HG03066 (cell line): ENCODE results near the gene PTK6.

ENCODE experiments used
- ATAC-seq: cut with Tn5 transposase; IDR thresholded peaks from one replicate; pipeline ENCODE4 v1.9.1; 2021; ENCODE audit warnings: low read depth; ENCODE audit not compliant: unreplicated experiment

Gene PTK6

DNA sequence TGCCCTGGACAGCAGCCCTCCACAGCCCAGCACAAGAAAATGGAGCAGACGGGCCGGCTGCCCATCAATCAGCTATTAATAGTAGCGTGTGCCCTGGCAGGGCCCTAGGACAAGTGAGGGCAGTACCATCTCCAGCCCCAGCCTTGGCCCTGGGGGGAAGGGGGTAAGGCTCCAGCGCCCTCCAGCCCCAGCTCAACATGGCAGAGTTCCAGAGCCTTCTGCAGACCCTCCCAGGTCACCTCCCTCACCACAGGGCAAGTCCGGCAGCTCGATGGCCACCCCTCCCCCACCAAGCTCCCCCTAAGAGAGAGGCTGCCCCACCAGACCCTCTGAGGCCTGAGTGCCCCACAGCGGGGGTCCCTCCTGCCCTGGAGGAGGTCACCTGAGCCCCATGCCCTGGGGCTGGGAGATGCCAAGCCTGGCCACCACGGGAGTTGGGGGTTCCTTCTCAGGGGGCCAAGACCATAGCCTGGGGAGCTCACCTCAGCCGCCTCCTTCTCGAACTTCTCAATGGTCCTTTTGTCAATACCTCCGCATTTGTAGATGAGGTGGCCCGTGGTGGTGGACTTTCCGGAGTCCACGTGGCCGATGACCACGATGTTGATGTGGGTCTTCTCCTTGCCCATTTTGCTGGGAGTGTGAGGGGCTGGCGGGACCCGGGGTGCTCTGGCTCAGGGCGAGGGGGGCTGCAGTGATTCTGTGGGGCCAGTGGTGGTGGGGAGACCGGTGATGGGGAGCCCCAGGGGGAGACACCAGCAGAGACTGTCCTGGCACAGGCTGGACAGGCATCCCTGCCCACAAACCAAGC lies 39.8 kb downstream of the PTK6 start:
- no peak for ATAC-seq

DNA sequence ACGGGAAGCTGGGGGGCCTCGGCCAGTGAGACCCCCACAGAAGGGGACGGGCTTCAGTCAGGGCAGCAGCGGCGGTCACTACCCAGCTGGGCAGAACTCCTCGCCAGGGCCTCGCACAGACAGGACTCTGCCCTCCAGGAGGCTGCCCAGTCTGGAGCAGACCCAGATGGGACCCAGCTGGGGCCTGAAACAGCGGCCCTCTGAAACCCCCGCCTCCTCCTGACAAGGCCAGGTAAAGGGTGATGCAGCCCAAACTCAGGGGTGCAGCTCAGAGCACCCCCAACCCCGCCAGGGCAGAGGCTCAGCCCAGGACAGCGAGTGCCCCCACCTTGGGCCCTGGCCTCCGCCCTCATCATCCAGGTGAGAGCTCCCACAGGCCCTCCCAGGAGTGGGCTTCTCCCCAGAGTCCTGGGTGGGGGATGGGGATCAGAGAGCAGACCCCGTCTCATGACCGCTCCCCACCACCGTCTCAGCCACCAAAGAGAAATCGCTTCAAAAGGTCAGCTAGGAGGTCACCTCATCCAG lies 40.5 kb downstream of the PTK6 start:
- ATAC-seq = no peak

DNA sequence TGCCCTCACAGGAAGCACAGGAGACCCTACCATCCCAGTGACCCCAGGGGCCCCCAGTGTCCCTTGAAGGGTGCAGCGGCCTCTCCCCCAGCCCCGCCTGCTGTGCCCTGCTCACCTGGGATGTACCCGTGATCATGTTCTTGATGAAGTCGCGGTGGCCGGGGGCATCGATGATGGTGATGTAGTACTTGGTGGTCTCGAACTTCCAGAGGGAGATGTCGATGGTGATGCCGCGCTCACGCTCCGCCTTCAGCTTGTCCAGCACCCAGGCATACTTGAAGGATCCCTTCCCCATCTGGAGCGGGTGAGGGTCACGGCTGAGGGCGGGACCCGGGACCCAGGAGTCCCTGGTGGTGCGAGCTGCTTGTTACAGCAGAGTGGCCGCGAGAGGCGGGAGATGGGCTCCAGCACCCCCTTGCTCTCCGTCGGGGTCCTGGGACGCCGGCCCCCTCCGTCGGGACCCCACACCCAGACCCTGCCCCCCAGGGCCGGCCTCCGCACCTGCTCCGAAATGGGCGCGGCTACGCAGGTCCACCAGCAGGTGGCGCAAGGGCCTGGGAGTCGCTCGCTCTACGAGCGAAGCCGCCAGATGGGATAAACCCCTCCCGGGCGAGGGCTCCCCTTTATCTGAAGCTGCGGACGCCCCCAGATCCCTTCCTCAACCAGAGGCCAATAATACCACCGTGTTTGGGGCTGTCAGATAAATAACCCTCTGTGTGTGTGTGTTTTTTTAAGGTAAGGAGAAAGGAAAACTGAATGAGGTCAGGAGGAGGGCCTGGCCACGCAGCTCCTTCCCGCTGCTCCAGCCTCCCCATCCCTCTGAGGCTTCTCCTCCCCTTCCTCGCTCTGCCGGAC lies 41.2 kb downstream of the PTK6 start:
- no peak for ATAC-seq

DNA sequence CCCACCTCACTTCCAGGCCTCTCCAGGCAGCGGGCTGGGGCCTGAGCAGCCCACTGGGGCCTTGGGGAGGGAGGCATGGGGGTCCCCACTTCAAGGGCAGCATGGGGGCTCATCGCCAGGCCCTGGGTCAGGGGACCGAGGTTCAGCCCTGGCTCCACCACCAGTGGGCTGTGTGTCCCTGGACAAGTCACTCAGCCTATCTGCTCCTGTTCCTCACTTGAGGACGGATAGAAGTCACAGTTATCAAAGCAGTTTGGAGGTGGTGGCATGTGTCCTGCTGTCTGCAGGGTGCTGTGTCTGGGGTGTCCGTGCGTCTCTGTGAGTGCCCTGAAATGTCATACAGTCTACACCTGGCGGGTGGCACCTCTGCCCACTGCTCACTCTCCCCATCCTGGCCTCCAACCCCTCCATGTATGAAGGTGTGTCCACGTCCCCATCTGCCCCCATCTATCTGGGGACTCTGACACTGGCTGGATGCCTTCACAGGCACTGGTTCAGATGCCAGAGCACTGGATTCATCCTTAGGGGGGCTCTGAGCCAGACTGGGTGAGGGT lies 41.9 kb downstream of the PTK6 start:
- ATAC-seq = no peak

DNA sequence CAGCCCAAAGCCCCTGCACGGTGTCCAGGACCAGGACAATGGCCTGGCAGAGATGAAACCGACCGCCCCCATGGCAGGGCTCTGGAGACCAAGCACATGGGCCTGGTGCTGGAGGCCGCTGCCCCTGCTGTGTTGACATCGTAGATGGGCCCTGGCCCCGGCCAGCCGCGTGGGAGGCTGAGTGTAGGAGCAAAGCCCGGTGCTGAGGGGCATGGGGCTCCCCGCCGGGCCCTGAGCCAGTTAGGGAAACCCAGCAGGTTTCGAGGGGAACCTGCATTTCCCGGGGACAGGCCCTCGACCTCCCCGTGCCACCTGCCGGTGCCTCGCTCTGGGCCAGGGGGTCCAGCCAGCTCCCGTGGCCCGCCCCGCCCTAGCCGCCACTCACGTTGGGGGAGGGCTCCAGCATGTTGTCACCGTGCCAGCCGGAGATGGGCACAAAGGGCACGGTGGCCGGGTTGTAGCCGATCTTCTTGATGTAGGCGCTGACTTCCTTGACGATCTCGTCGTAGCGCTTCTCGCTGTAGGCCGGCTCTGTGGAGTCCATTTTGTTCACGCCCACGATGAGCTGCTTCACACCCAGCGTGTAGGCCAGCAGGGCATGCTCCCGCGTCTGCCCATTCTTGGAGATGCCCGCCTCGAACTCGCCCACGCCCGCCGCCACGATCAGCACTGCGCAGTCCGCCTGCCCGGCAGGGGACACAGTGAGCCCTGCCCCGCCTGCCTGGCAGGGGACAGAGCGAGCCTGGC lies 42.6 kb downstream of the PTK6 start:
- ATAC-seq = no peak

DNA sequence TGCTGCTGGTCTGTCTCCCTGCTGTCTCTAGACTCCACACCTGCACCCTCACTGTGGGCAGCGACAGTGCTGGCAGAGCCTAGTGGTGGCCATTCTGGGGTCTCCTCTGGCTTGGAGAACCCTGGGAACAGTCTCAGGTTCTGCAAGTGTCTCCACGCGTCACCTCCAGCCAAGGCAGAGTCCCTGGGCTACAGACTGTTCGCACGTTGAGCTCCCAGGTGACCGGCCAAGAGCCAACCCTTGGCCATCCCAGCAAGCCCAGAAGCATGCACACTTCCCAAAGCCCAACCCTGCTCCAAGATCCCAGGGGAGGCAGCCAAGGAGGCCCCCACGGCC lies 43.1 kb downstream of the PTK6 start:
- no peak for ATAC-seq

DNA sequence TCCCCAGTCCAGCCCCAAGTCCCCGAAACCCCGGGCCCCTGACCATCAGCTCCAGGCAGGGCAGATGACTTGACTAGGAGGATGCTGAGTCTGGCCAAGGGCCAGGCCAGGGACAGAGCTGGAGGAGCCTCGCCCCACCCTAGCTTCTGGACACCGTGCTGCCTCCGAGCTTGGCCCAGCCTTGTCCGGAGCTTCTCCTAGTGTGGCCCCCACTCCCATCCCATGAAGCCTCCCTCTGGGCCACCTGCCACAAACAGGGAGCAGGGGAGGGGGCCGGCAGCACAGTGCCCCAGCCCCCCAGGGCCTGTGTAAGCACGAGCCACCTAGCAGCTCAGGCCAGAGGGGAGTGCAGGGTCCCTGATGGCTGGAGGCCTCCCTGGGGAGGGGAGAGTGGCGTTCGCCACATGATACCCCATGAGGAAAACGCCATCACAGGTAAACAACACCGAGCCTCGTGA lies 43.6 kb downstream of the PTK6 start:
- ATAC-seq = no peak

DNA sequence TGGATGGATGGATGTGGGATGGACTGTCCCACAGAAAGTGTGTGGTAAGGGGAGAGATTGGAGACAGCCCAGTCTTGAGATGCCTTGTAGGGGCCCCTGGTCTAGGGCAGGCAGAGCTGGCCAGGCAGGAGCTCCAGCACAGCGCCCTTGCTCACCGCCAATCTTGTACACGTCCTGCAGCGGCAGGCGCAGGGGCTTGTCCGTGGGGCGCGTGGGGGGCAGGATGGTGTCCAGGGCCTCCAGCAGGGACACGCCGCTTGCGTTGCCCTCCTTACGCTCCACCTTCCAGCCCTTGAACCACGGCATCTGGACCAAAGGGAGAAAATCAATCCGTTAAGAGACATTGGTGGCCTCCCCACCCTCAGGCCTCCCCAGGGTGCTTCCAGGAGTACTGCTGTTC lies 44.2 kb downstream of the PTK6 start:
- no peak for ATAC-seq

DNA sequence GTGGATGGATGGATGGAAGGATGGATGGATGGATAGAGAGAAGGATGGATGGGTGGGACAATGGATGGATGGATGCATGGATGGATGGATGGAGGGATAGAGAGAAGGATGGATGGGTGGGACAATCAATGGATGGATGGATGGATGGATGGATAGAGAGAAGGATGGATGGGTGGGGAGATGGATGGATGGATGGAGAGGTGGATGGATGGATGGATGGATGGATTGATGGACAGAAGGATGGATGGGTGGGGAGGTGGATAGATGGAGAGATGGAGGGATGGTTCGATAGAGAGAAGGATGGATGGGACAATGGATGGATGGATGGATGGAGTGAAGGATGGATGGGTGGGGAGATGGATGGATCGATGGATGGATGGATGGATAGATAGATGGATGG lies 44.7 kb downstream of the PTK6 start:
- ATAC-seq = no peak

DNA sequence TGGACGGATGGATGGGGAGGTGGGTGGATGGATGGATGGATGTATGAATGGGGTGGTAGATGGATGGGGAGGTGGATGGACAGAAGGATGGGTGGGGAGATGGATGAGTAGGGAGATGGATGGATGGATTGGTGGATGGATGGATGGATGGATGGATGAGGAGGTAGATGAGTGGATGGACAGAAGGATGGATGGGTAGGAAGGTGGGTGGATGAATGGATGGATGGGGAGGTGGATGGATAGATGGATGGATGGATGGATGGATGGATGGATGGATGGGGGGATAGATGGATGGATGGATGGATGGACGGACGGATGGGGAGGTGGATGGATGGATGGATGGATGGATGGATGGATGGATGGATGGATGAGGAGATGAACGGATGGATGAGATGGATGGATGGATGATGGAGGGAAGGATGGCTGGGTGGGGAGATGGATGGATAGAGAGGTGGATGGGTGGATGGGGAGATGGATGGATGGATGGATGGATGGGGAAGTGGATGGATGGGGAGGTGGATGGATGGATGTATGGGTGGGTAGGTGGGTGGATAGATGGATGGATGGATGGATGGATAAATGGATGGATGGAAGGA lies 45.4 kb downstream of the PTK6 start:
- no peak for ATAC-seq

DNA sequence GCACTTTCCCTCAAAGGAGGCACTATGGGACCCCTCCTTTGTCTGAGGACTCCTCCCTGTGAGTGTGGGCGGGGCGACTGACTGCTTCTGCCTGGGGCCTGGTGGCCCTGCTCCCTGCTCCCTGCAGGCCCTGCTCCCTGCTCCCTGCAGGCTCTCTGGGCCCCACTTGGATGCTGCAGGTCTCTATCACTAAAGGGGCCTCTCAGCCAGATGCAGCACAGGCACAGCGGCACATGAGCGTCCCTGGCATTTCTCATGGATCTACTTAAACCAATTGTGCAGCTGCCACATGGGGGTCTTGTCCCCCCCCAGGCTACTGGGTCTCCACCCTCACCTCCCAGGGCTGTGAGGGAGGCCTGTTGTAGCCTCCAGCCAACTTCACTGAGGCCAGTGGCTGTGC lies 46.1 kb downstream of the PTK6 start:
- ATAC-seq = no peak

DNA sequence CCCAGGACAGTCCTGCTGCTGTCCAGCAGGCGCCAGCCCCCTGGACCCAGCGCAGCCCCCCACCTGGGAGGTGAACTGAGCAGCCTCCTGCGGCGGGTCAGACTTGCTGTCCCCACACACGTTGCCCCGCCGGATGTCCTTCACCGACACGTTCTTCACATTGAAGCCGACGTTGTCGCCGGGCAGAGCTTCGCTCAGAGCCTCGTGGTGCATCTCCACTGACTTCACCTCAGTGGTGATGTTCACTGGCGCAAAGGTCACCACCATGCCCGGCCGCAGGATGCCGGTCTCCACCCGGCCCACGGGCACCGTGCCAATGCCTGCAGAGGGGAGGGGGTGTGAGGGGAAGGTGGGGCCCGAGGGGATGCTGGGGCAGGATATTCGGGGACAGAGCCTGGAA lies 46.8 kb downstream of the PTK6 start:
- no peak for ATAC-seq

DNA sequence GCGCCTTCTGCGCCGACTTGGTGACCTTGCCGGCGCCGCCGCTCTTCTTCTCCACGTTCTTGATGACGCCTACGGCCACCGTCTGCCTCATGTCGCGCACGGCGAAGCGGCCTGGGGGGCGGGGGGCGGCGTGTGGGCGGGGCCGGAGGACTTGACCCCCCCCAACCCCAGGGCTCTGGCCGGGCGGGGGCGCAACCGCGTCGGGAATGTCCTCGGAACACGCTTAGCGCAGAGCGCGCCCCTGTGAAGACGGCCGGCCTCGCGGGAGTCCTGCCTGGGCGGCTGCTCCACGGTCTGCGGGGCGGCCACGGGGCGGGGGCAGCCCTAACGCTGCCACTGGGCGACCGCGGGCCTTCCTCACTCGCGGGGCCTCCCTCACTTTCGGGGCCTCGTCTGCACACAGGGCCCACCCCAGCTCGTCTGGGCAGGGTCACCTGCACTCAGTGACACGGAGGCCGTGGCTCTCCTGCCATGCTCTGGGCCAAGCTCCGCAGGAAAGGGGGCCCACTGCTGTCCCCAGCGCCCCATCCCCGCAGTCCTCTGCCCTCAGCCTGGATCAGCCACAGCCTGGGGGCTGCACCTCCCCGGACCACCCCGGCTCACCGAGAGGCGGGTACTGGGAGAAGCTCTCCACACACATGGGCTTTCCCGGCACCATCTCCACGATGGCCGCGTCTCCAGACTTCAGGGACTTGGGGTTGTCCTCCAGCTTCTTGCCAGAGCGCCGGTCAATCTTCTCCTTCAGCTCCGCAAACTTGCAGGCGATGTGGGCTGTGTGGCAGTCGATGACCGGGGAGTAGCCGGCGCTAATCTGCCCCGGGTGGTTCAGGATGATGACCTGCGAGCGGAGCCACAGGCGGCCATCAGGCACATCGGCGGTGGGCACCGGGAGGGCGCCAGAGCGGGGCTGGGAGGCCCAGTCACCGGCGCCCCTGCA lies 48.6 kb downstream of the PTK6 start:
- no peak for ATAC-seq

DNA sequence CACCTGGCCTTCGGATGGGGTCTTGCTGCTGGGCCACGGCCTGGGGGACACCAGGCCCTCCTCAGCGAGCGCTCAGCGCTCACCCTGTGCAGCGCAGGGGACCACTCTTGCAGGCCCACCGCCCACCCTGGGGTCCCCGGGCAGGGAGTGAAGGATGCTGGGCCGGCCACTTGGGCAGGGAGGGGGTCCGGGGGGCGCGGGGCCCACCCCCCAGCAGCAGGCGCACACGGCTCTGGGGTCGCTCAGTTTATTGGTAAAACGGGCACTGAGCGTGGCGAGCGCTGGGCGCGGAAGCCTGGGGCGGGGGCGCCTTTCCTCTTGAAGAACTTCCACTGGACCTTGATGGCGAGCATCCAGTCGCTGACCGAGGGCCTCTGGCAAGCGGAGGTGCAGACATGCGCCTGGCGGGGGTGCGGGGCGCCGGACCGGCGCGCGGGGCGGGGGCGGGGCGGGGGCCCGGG lies 49.4 kb downstream of the PTK6 start:
- ATAC-seq = no peak

DNA sequence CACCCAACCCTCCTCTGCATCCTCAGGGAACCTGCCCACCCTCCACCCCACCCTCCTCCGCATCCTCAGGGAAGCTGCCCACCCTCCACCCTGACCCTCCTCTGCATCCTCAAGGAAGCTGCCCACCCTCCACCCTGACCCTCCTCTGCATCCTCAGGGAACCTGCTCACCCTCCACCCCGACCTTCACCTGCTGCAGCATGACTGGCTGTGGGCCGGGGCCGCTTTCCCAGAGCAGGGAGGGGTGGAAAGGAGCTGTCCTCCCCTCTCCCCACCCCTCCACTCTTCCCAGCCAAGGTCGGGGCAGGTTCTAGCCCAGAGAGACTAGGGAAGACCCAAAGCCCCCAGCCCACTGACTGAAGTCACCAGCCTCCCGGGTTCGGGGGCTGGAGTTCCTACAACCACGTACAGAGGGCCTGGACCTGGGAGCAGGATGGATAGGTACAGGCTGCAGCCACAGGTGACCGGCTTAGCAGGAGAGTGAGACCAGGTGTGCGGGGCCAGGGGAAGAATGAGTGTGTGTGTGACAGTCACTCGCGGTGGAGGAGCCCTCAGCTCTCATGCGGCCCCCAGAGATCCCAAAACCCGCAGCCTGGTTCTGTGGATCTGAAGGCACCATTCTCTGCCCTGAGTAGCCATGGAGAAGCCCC lies 49.9 kb downstream of the PTK6 start:
- no peak for ATAC-seq

DNA sequence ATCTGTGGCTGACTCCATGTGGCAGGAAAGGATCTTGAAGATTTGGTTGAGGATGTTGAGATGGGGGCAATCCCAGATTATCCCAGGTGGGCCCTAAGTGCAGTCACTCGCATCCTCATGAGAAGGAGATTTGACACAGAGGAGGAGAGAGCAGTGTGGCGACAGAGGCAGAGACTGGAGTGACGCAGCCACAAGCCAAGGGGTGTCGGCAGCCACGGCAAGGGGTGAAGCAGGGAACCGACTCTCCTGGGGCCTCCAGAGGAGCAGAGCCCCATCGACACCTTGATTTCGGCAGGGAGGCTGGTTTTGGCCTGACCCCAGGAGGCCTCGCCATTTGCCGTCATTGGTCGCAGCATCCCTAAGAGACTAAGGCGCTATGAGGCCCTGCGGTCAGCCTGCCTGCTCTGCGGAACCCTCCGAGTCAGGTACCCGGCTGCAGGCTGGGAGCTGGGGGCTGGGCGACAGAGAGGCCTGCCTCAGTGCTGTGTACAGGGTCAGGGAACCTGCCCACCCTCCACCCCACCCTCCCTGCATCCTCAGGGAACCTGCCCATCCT lies 50.8 kb downstream of the PTK6 start:
- no peak for ATAC-seq

DNA sequence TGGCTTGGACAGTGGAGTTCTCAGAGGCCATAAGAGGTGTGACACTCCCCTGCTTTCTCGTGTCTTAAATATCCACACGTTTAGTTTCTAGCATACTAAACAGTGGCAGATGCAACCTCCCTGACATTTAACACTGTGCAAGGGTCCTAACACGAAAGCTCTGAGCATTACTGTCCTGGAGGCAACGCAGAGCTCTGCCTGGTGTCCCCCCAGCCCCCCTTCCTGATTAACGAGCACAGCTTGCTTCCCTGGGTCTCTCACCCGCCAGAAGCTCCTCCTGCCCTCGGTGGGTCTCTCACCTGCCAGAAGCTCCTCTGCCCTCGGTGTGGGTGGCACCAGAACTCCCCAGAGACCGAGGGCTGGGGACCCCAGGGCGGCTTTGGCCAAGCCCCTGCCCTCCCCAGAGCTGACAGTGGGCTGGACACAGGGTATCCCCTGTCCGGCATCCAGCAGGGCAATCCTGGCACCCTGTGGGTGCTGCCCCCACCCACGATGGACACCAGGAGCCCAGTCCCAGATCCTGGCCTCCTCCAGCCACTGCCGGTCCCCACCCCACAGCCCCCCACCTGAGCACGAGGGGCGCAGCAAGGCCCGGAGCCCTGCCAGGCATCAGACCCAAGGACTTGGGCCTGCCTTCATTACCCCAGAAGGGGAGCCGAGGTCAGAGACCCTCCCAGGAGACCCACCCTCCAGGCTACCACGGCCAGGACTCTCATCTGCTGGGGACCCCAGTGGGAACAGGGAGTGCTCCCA lies 52.3 kb downstream of the PTK6 start:
- no peak for ATAC-seq

DNA sequence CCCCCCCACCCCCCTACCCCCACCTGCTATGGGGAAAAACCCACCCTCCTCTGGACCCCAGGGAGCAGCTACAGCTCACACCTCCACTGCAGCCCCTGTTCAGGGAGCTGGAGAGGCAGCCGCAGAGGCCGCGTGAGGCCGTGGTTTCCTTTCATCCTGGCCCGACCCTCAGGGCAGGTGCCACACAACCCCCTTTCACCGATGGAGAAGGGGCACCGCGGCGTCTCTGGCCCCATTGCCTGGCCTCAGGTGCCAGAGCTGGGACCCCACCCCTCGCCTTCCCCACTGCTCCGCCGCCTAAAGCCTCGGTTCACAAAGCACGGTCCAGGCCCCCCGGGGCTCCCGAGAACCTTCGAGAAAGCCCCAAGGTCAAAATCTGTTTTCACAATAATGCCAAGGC lies 52.9 kb downstream of the PTK6 start:
- no peak for ATAC-seq
